ENCODE measurements around the gene WIPF2. TPM values are rescaled to one million over a fixed set of nuclear protein-coding genes. Genes with fewer than 3 reads are reported as not detected.

Gene WIPF2
- total and polyA plus RNA-seq, 2 of the 8 experiments (the other 6 are each of a cell fraction or from before 2014, with no cell fraction given), result 6.9 to 25.3 TPM

GRCh38 chr17:40219594-40220338 lies 662 bp downstream of the WIPF2 start (continued):
- no peak for TF ChIP-seq BCL11A (IDR thresholded peaks at IDR 0.05; ENCODE audit: low read depth in 2 of 2, low read length in 2 of 2)
- peak; percentile 47 to 48; a peak in 1 of 4 replicates for TF ChIP-seq SIN3A (conservative IDR thresholded peaks at IDR 0.05 in 1 of 2, IDR thresholded peaks at IDR 0.05 in 1 of 2; ENCODE audit: low read depth in 1 of 2, low read length in 2 of 2)
